Measurements from ENCODE around the gene SNHG17.

DNA sequence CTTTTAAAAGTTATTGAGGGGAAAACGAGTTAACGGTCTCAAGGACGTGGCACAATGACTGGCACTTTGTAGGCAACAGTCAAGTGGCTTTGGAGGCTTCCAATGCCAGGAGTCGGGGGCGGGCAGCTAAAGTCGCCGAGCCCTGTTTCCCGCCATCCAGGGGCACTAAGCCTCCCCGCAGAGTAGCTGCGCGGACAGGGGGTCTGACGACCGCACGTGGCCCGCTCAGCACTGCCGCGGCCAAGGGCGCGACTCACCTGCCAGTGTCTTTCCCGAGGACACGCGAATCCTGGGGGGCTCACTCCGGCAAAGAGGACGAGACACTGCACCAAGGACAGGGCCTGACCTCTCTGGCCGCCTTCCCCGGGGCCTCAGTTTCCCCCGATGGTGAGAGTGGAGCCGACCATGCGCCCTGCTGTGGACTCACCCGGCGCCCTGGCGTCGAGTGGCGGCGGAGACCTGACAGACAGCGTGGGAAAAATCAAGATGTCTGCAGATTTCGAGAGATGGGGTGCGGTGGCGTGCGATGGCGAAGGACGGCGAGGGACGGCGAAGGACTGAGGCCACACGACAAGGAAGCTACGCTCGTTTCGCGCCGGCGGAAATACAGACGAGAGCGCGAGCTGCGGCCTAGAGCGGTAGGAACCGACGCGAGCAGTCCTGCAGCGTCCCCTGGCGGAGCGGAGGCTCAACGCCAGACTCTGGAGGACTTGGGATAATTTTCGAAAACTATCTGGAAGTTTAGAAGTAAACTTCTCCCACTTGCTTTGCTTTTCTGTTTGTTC, at the start of gene SNHG17:
- TF ChIP-seq, protein P1, sequence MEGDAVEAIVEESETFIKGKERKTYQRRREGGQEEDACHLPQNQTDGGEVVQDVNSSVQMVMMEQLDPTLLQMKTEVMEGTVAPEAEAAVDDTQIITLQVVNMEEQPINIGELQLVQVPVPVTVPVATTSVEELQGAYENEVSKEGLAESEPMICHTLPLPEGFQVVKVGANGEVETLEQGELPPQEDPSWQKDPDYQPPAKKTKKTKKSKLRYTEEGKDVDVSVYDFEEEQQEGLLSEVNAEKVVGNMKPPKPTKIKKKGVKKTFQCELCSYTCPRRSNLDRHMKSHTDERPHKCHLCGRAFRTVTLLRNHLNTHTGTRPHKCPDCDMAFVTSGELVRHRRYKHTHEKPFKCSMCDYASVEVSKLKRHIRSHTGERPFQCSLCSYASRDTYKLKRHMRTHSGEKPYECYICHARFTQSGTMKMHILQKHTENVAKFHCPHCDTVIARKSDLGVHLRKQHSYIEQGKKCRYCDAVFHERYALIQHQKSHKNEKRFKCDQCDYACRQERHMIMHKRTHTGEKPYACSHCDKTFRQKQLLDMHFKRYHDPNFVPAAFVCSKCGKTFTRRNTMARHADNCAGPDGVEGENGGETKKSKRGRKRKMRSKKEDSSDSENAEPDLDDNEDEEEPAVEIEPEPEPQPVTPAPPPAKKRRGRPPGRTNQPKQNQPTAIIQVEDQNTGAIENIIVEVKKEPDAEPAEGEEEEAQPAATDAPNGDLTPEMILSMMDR (conservative IDR thresholded peaks at IDR 0.05; ENCODE audit: low read depth, low read length) = peak; percentile 99
- no peak for TF ChIP-seq EZH2 (IDR thresholded peaks at IDR 0.05; ENCODE audit: borderline replicate concordance, low read depth, low read length, poor library complexity, severe bottlenecking)
